Measurements from ENCODE around the gene EFNA1. TPM values are rescaled to one million over a fixed set of nuclear protein-coding genes. Genes with fewer than 3 reads are reported as not detected.

EFNA1 gene
- total and polyA plus RNA-seq, 2 of the 8 experiments (the other 6 are each of a cell fraction or from before 2014, with no cell fraction given), result 4.9 to 14.6 TPM

DNA sequence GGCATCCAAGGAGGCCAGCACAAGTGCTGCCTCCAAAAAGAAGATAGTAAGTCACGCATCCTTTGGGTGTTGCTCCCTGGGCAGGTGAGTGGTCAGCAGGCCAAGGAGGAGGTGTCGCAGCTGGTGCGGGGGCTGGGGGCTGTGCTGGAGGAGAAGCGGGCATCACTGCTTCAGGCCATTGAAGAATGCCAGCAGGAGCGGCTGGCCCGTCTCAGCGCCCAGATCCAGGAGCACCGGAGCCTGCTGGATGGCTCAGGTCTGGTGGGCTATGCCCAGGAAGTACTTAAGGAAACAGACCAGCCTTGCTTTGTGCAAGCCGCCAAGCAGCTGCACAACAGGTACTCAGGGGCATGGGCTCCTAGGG is 50.2 kb downstream of the EFNA1 start (continued):
- TF ChIP-seq, protein P1, sequence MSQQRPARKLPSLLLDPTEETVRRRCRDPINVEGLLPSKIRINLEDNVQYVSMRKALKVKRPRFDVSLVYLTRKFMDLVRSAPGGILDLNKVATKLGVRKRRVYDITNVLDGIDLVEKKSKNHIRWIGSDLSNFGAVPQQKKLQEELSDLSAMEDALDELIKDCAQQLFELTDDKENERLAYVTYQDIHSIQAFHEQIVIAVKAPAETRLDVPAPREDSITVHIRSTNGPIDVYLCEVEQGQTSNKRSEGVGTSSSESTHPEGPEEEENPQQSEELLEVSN (IDR thresholded peaks at IDR 0.05), result no peak
- TF ChIP-seq CTBP2 (IDR thresholded peaks at IDR 0.05; ENCODE audit: borderline replicate concordance, insufficient read depth, insufficient read length, low read length), result no peak
- no peak for TF ChIP-seq SRF (IDR thresholded peaks at IDR 0.05; ENCODE audit: low read depth, low read length)
- no peak for TF ChIP-seq SIX5 (IDR thresholded peaks at IDR 0.05; ENCODE audit: low read depth, low read length)
- no peak for TF ChIP-seq TAF1 (IDR thresholded peaks at IDR 0.05; ENCODE audit: low read depth, low read length)
- TF ChIP-seq HDAC6 (IDR thresholded peaks at IDR 0.05; ENCODE audit: low read depth, low read length), result no peak
- no peak for TF ChIP-seq POLR2AphosphoS5 (IDR thresholded peaks at IDR 0.05; ENCODE audit: low read depth, low read length)
- TF ChIP-seq SAP30 (IDR thresholded peaks at IDR 0.05; ENCODE audit: insufficient read depth, insufficient replicate concordance, low read length), result no peak

Data from H1 (cell line).